Measurements from ENCODE around the gene UFSP1. TPM values are rescaled to one million over a fixed set of nuclear protein-coding genes. Genes with fewer than 3 reads are reported as not detected.

Gene UFSP1
- total RNA-seq, 2 experiments from 2014 or later, result 1.7 to 2.3 TPM

DNA sequence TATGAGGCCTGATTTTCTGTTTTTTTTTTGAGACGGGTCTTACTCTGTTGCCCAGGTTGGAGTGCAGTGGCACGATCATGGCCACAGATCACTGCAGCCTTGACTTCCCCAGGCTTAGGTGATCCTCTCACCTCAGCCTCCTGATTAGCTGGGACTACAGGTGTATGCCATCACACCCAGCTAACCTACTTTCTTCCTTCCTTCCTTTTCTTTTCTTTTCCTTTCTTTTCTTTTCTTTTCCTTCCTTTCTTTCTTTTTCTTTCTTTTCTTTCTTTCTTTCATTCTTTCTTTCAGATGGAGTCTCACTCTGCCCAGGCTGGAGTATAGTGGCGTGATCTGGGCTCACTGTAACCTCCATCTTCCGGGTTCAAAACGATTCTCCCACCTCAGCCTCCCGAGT lies 10.8 kb downstream of the UFSP1 start:
- peaks cover 72% of the 10 kb centered on the region for H3K36me3 Mint-ChIP-seq
- H3K4me3 Mint-ChIP-seq, result peak overlapping the region; percentile 19
- no peaks in the 10 kb centered on the region for H3K9me3 Mint-ChIP-seq
- H3K4me1 Mint-ChIP-seq, result peaks cover 47% of the 10 kb centered on the region
- H3K27ac Mint-ChIP-seq, result no peak overlapping the region
- no peak for DNase-seq
- H3K27me3 Mint-ChIP-seq, result no peaks in the 10 kb centered on the region

DNA sequence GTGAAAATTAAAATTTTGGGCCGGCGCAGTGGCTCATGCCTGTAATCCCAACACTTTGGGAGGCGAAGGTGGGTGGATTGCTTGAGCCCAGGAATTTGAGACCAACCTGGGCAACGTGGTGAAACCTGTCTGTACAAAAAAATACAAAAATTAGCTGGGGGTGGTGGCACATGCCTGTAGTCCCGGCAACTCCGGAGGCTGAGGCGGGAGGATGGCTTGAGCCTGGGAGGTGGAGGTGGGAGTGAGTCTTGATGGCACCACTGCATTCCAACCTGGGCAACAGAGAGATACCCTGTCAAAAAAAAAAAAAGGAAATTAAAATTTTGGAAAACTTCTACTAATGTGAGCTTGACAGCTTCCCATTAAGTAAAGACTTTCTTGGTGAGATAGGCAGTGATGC lies 11.5 kb downstream of the UFSP1 start:
- Mint-ChIP-seq H3K27ac (no peak overlapping the region), H3K27me3 (no peaks in the 10 kb centered on the region), H3K4me1 (peaks cover 40% of the 10 kb centered on the region), H3K4me3 (peak overlapping the region; percentile 50), H3K36me3 (peaks cover 72% of the 10 kb centered on the region), H3K9me3 (no peaks in the 10 kb centered on the region)
- DNase-seq, result no peak

DNA sequence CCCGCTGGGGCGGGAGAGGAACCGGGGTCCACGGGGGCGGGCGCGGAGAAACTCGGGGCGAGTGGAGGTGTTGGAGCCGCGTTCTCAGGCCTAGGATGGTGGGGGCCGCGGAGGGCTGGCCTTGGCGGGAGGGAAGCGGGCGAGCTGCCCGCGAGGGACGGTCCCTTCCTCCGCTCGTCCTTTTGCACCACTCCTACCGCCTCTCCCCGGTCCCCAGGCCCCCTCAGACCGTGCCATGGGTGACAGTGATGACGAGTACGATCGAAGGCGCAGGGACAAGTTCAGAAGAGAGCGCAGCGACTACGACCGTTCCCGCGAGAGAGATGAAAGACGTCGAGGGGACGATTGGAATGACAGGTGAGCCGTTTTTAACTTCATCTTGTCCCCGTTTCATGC lies 14.2 kb downstream of the UFSP1 start:
- Mint-ChIP-seq H3K36me3 (peaks cover 73% of the 10 kb centered on the region), H3K4me3 (peak overlapping the region; percentile 97), H3K9me3 (no peaks in the 10 kb centered on the region), H3K27me3 (no peaks in the 10 kb centered on the region), H3K27ac (peak overlapping the region; percentile 98), H3K4me1 (peaks cover 41% of the 10 kb centered on the region)
- DNase-seq, result peak; percentile 53

- peak within 1 kb of the TSS; percentile 98 for H3K27ac Mint-ChIP-seq
- peaks cover 38% of the 10 kb centered on the region for H3K4me1 Mint-ChIP-seq
- no peaks in the 10 kb centered on the region for H3K9me3 Mint-ChIP-seq
- peak; percentile 98 for DNase-seq
- H3K36me3 Mint-ChIP-seq, result peaks cover 69% of the 10 kb centered on the region
- H3K4me3 Mint-ChIP-seq, result peak within 1 kb of the TSS; percentile 97
- no peaks in the 10 kb centered on the region for H3K27me3 Mint-ChIP-seq
Measured at GRCh38 chr7:100874577-100875355, 14.7 kb downstream of the UFSP1 start, which contains the start of gene SRRT. Gene SRRT, plus strand, starts transcription at chr7:100875103. Its CDS starts 488 bp downstream, at chr7:100875591.

DNA sequence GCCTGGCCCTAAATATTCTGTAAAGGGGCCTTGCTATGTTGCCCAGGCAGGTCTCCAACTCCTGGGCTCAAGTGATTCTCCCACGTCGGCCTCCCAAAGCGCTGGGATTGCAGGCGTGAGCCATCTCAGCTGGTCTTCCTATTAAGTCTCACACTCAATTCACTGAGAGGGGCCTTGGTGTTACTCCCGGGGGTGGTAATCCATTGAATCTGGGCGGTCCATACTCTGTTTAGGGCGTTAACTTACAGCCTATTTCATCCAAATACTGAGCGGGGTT lies 15.3 kb downstream of the UFSP1 start:
- Mint-ChIP-seq H3K27me3 (no peaks in the 10 kb centered on the region), H3K36me3 (peaks cover 65% of the 10 kb centered on the region), H3K27ac (peak overlapping the region; percentile 98), H3K4me1 (peaks cover 36% of the 10 kb centered on the region), H3K4me3 (peak overlapping the region; percentile 97), H3K9me3 (no peaks in the 10 kb centered on the region)
- DNase-seq, result no peak

DNA sequence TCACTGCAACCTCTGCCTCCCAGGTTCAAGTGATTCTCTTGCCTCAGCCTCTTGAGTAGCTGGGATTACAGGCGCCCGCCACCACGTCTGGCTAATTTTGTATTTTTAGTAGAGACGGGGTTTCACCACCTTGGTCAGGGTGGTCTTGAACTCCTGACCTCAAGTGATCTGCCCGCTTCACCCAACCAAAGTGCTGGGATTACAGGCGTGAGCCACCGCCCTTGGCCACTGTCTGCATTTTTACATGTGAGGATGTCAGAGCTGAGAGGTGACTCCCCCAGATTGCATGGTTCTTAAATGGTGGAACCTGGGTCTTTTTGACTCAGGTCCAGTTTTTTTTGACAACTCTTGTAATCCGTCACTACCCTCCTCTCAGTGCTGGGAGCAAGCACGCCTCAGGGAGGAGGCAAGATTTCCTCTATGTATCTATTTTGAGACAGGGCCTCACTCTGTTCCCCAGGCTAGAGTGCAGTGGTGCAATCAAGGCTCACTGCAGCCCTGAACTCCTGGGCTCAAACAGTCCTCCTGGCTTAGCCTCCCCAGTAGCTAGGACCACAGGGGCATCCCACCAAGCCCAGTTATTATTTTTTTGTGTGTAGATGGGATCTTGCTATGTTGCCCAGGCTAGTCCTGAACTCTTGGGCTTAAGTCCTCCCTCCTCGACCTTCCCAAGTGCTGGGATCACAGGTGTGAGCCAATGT lies 15.8 kb downstream of the UFSP1 start:
- Mint-ChIP-seq H3K4me3 (peak overlapping the region; percentile 97), H3K36me3 (peaks cover 60% of the 10 kb centered on the region), H3K4me1 (peaks cover 31% of the 10 kb centered on the region), H3K27me3 (no peaks in the 10 kb centered on the region), H3K27ac (peak overlapping the region; percentile 98), H3K9me3 (no peaks in the 10 kb centered on the region)
- DNase-seq, result no peak

GRCh38 chr7:100867776-100868485 lies 21.6 kb downstream of the UFSP1 start:
- no peak for DNase-seq
- Mint-ChIP-seq H3K36me3 (peaks cover 17% of the 10 kb centered on the region), H3K27me3 (no peaks in the 10 kb centered on the region), H3K9me3 (no peaks in the 10 kb centered on the region), H3K4me1 (peaks cover 18% of the 10 kb centered on the region), H3K4me3 (peak overlapping the region; percentile 97), H3K27ac (peak overlapping the region; percentile 83)

DNA sequence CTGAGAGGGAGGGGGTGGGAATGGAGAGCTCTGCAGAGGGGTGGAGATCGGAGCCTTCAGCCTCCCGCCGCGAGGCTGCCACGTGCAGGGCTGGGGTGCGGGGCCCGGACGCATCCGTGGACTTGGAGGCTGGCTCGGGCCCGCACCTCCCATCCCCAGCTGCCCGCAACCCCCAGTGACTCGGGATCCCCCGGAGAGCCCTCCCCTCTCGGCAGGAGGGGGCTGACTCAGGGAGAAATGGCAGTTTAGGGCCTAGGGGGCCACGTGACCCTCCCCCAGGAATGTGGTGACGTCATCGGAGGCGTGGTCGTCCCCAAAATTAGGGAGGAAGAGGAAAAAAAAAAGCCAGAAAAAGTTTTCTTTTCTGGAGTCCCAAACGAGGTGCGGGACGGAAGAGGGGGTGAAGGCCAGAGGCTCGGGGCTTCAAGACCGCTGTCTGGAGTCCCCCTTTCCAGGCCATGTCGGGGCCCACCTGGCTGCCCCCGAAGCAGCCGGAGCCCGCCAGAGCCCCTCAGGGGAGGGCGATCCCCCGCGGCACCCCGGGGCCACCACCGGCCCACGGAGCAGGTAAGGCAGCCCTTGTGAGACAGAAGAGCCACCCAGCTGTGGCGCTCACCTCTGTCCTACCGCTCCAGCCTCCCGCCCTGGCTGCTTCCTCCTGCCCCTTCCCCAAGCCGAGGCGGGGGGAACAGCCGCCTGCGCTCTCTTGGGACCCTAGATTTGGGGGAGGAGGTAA lies 22.3 kb downstream of the UFSP1 start, which contains the start of gene TRIP6:
Gene TRIP6 (plus strand): TSS at position 348 of the 736 bp plus-strand sequence. CDS start 111 bp downstream, at position 459.
- Mint-ChIP-seq H3K27ac (peak within 1 kb of the TSS; percentile 98), H3K9me3 (no peaks in the 10 kb centered on the region), H3K27me3 (no peaks in the 10 kb centered on the region), H3K4me3 (peak within 1 kb of the TSS; percentile 97), H3K4me1 (peaks cover 18% of the 10 kb centered on the region), H3K36me3 (peaks cover 12% of the 10 kb centered on the region)
- peak; percentile 74 for DNase-seq

- peaks cover 12% of the 10 kb centered on the region for H3K36me3 Mint-ChIP-seq
- no peaks in the 10 kb centered on the region for H3K9me3 Mint-ChIP-seq
- no peak for DNase-seq
- peaks cover 18% of the 10 kb centered on the region for H3K4me1 Mint-ChIP-seq
- H3K27me3 Mint-ChIP-seq, result no peaks in the 10 kb centered on the region
- H3K27ac Mint-ChIP-seq, result peak overlapping the region; percentile 98
- peak overlapping the region; percentile 97 for H3K4me3 Mint-ChIP-seq
Measured at GRCh38 chr7:100866729-100867039, 22.8 kb downstream of the UFSP1 start.

DNA sequence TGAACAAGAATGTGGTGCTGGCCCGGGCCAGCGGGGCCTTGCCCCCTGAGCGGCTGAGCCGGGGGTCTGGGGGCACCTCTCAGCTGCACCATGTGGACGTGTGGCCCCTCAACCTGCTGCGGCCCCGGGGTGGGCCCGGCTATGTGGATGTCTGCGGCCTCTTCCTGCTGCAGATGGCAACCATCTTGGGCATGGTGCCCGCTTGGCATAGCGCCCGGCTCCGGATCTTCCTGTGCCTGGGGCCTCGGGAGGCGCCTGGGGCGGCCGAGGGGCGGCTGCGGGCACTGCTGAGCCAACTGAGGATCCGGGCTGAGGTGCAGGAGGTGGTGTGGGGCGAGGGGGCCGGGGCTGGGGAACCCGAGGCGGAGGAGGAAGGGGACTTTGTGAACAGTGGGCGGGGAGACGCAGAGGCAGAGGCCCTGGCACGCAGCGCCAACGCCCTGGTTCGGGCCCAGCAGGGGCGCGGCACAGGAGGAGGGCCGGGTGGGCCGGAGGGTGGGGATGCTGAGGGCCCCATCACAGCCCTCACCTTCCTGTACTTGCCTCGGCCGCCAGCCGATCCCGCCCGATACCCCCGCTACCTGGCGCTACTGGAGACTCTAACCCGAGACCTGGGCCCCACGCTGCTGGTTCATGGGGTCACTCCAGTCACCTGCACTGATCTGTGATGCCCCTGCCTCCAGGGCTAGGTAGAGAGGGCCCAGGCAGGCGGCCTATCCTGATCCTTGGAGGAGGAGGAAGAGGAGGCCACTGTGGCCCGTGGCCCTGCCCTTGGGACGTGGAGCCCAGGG lies 23.4 kb downstream of the UFSP1 start:
- peak overlapping the region; percentile 98 for H3K27ac Mint-ChIP-seq

GRCh38 chr7:100865372-100865911 lies 24.1 kb downstream of the UFSP1 start:
- peak overlapping the region; percentile 34 for H3K27ac Mint-ChIP-seq
- H3K4me3 Mint-ChIP-seq, result peak overlapping the region; percentile 42
- no peak for DNase-seq
- peaks cover 16% of the 10 kb centered on the region for H3K4me1 Mint-ChIP-seq
- H3K36me3 Mint-ChIP-seq, result peaks cover 11% of the 10 kb centered on the region
- no peaks in the 10 kb centered on the region for H3K27me3 Mint-ChIP-seq
- no peaks in the 10 kb centered on the region for H3K9me3 Mint-ChIP-seq

More for the DNA sequence above, 23.4 kb downstream of the UFSP1 start:
- H3K36me3 Mint-ChIP-seq, result peaks cover 9% of the 10 kb centered on the region
- DNase-seq, result peak; percentile 57
- peak overlapping the region; percentile 97 for H3K4me3 Mint-ChIP-seq
- H3K4me1 Mint-ChIP-seq, result peaks cover 16% of the 10 kb centered on the region
- H3K27me3 Mint-ChIP-seq, result no peaks in the 10 kb centered on the region
- no peaks in the 10 kb centered on the region for H3K9me3 Mint-ChIP-seq

GRCh38 chr7:100864263-100864845 lies 25.2 kb downstream of the UFSP1 start:
- H3K27ac Mint-ChIP-seq, result no peak overlapping the region
- H3K36me3 Mint-ChIP-seq, result peaks cover 15% of the 10 kb centered on the region

GRCh38 chr7:100863406-100863950 lies 26.0 kb downstream of the UFSP1 start:
- H3K4me3 Mint-ChIP-seq, result no peak overlapping the region
- H3K36me3 Mint-ChIP-seq, result peaks cover 15% of the 10 kb centered on the region
- no peak overlapping the region for H3K27ac Mint-ChIP-seq
- DNase-seq, result no peak
- H3K27me3 Mint-ChIP-seq, result no peaks in the 10 kb centered on the region
- H3K4me1 Mint-ChIP-seq, result peaks cover 16% of the 10 kb centered on the region
- H3K9me3 Mint-ChIP-seq, result no peaks in the 10 kb centered on the region

More at GRCh38 chr7:100864263-100864845, 25.2 kb downstream of the UFSP1 start:
- H3K9me3 Mint-ChIP-seq, result no peaks in the 10 kb centered on the region
- H3K4me3 Mint-ChIP-seq, result no peak overlapping the region
- no peaks in the 10 kb centered on the region for H3K27me3 Mint-ChIP-seq
- DNase-seq, result no peak
- H3K4me1 Mint-ChIP-seq, result peaks cover 16% of the 10 kb centered on the region

Data from activated naive CD8-positive, alpha-beta T cell treated with anti-CD3 and anti-CD28 coated beads for 36 hours (primary cell).